CD4-positive, alpha-beta T cell treated with Interleukin-6 for 4 hours (primary cell): ENCODE measurements around the gene ADPRH.
A peak's percentile ranks its signal among the peaks of the same experiment; 100 is the strongest.
"Not testable (repeated sequence)": the region's sequence is repeated elsewhere in the genome, so short reads cannot be mapped to it uniquely, and the experiment has no call there.

ENCODE experiments used
- DNase-seq: peaks from one replicate; pipeline ENCODE4 v3.0.0-alpha.2; 2020; ENCODE audit warnings: mixed read lengths

ADPRH gene

GRCh38 chr3:119579366-119580066, at the start of gene ADPRH:
ADPRH (plus strand) TSS chr3:119579492; CDS start chr3:119582170, 2,678 bp downstream.
- peak; percentile 47 for DNase-seq

- DNase-seq = no peak
Measured at GRCh38 chr3:119529883-119530282, 49.4 kb upstream of the ADPRH start.

- DNase-seq = no peak
Measured at GRCh38 chr3:119530456-119530855, 48.8 kb upstream of the ADPRH start.

- no peak for DNase-seq
Measured at GRCh38 chr3:119531151-119531550, 48.1 kb upstream of the ADPRH start.

GRCh38 chr3:119534296-119534695, 45.0 kb upstream of the ADPRH start:
- no peak for DNase-seq

GRCh38 chr3:119536757-119537156, 42.5 kb upstream of the ADPRH start:
- DNase-seq = no peak

- DNase-seq = no peak
Measured at GRCh38 chr3:119538772-119539171, 40.5 kb upstream of the ADPRH start.

- DNase-seq = no peak
Measured at GRCh38 chr3:119541547-119541946, 37.7 kb upstream of the ADPRH start.

- no peak for DNase-seq
Measured at GRCh38 chr3:119542168-119542767, 37.0 kb upstream of the ADPRH start.

GRCh38 chr3:119543147-119543546, 36.1 kb upstream of the ADPRH start:
- no peak for DNase-seq

- DNase-seq = no peak
Measured at GRCh38 chr3:119547227-119547626, 32.1 kb upstream of the ADPRH start.

GRCh38 chr3:119548341-119548740, 31.0 kb upstream of the ADPRH start:
- no peak for DNase-seq

GRCh38 chr3:119550192-119550910, 28.9 kb upstream of the ADPRH start:
- DNase-seq = no peak

GRCh38 chr3:119551598-119551997, 27.7 kb upstream of the ADPRH start:
- DNase-seq = no peak

GRCh38 chr3:119552928-119553327, 26.4 kb upstream of the ADPRH start:
- not testable (repeated sequence) for DNase-seq

- no peak for DNase-seq
Measured at GRCh38 chr3:119553823-119554415, 25.4 kb upstream of the ADPRH start.

- DNase-seq = no peak
Measured at GRCh38 chr3:119555309-119555735, 24.0 kb upstream of the ADPRH start.

- DNase-seq = no peak
Measured at GRCh38 chr3:119555929-119556328, 23.4 kb upstream of the ADPRH start.

GRCh38 chr3:119557192-119557876, 22.0 kb upstream of the ADPRH start:
- DNase-seq = no peak

- no peak for DNase-seq
Measured at GRCh38 chr3:119557877-119558269, 21.4 kb upstream of the ADPRH start.

- no peak for DNase-seq
Measured at GRCh38 chr3:119558626-119559317, 20.5 kb upstream of the ADPRH start.

- peak; percentile 53 for DNase-seq
Measured at GRCh38 chr3:119559441-119559963, 19.8 kb upstream of the ADPRH start, which contains the start of gene CD80. CD80 (minus strand) TSS chr3:119559614; CDS start chr3:119557728, 1,886 bp downstream.
